ENCODE data around the gene NR3C2. TPM values are rescaled to one million over a fixed set of nuclear protein-coding genes. Genes with fewer than 3 reads are reported as not detected.
A peak's percentile ranks its signal among the peaks of the same experiment; 100 is the strongest.
"Not testable (repeated sequence)": the region's sequence is repeated elsewhere in the genome, so short reads cannot be mapped to it uniquely, and the experiment has no call there.

Gene NR3C2
- total RNA-seq, 1 donor from 2014 or later: 2.5 TPM

- no peaks in the 10 kb centered on the region for H3K36me3 Mint-ChIP-seq (ENCODE audit: low read depth, unreplicated experiment)
- H3K9me3 ChIP-seq (ENCODE audit: insufficient read depth, low read depth, low read length): no peaks in the 10 kb centered on the region
- no peak overlapping the region for H3K4me3 ChIP-seq (ENCODE audit: insufficient read depth, low read depth, low read length)
- no peaks in the 10 kb centered on the region for H3K9me3 Mint-ChIP-seq (ENCODE audit: unreplicated experiment)
- H3K36me3 ChIP-seq (ENCODE audit: insufficient read depth, low read length): no peaks in the 10 kb centered on the region
- H3K4me1 Mint-ChIP-seq (ENCODE audit: low read depth, unreplicated experiment): no peaks in the 10 kb centered on the region
- H3K79me2 ChIP-seq (ENCODE audit: insufficient read depth, low read length): no peaks in the 10 kb centered on the region
- H4K20me1 ChIP-seq (ENCODE audit: insufficient read depth, low read length): no peaks in the 10 kb centered on the region
- H3K27me3 Mint-ChIP-seq (ENCODE audit: low read depth, unreplicated experiment): no peaks in the 10 kb centered on the region
- FAIRE-seq (no peak), DNase-seq (ENCODE audit: low read depth) (no peak)
- no peak overlapping the region for H3K27ac Mint-ChIP-seq (ENCODE audit: unreplicated experiment)
- no peak overlapping the region for H3K27ac ChIP-seq (ENCODE audit: low read depth, low read length)
- TF ChIP-seq CTCF (IDR thresholded peaks at IDR 0.05; ENCODE audit: insufficient read depth, low read depth, low read length): no peak
- no peak for TF ChIP-seq EZH2 (IDR thresholded peaks at IDR 0.05; ENCODE audit: insufficient read depth, low read length)
- H3K27me3 ChIP-seq (ENCODE audit: insufficient read depth, low read length): no peaks in the 10 kb centered on the region
- no peak overlapping the region for H3K4me2 ChIP-seq (ENCODE audit: low read length)
- no peak overlapping the region for H2AFZ ChIP-seq (ENCODE audit: low read depth, low read length)
- no peaks in the 10 kb centered on the region for H3K4me1 ChIP-seq (ENCODE audit: insufficient read depth, low read length)
- no peak overlapping the region for H3K9ac ChIP-seq (ENCODE audit: low read length)
- H3K4me3 Mint-ChIP-seq (ENCODE audit: unreplicated experiment): no peak overlapping the region
Measured at GRCh38 chr4:148329751-148330150, 112.5 kb downstream of the NR3C2 start.

DNA sequence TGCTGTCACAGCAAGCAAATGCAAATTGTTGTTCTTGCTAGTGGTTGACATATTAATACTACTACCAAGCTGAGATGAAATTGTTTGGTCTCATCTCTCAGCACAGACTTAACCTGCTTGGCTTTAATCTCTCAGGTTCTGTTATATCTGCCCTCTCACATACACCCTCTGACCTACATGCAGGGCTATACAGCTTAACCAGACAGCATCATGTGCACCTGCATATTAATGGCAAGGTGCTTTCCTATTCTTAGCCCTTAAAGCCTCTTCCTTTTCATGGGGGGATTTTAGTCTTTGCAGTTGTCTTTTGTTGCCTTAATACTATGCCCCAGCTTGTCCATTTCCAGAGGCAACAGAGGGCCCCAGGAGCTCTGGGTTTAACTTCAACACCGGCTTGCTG lies 114.5 kb downstream of the NR3C2 start:
- Histone ChIP-seq H3K27ac (ENCODE audit: low read depth, low read length) (no peak overlapping the region), H3K36me3 (ENCODE audit: insufficient read depth, low read length) (no peaks in the 10 kb centered on the region), H3K9ac (ENCODE audit: low read length) (no peak overlapping the region), H3K4me3 (ENCODE audit: insufficient read depth, low read depth, low read length) (no peak overlapping the region), H2AFZ (ENCODE audit: low read depth, low read length) (no peak overlapping the region), H3K27me3 (ENCODE audit: insufficient read depth, low read length) (no peaks in the 10 kb centered on the region), H3K9me3 (ENCODE audit: insufficient read depth, low read depth, low read length) (no peaks in the 10 kb centered on the region), H3K79me2 (ENCODE audit: insufficient read depth, low read length) (no peaks in the 10 kb centered on the region), H3K4me2 (ENCODE audit: low read length) (no peak overlapping the region), H3K4me1 (ENCODE audit: insufficient read depth, low read length) (no peaks in the 10 kb centered on the region), H4K20me1 (ENCODE audit: insufficient read depth, low read length) (no peaks in the 10 kb centered on the region)
- FAIRE-seq (no peak), DNase-seq (ENCODE audit: low read depth) (no peak)
- Mint-ChIP-seq H3K27ac (ENCODE audit: unreplicated experiment) (no peak overlapping the region), H3K4me3 (ENCODE audit: unreplicated experiment) (no peak overlapping the region), H3K9me3 (ENCODE audit: unreplicated experiment) (no peaks in the 10 kb centered on the region), H3K27me3 (ENCODE audit: low read depth, unreplicated experiment) (no peaks in the 10 kb centered on the region), H3K4me1 (ENCODE audit: low read depth, unreplicated experiment) (no peaks in the 10 kb centered on the region), H3K36me3 (ENCODE audit: low read depth, unreplicated experiment) (no peaks in the 10 kb centered on the region)
- TF ChIP-seq EZH2 (IDR thresholded peaks at IDR 0.05; ENCODE audit: insufficient read depth, low read length): no peak

DNA sequence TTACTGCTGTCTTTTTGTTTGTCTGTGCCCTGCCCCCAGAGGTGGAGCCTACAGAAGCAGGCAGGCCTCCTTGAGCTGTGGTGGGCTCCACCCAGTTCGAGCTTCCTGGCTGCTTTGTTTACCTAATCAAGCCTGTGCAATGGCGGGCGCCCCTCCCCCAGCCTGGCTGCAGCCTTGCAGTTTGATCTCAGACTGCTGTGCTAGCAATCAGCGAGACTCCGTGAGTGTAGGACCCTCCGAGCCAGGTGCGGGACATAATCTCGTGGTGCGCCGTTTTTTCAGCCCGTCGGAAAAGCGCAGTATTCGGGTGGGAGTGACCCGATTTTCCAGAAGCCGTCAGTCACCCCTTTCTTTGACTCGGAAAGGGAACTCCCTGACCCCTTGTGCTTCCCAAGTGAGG lies 118.9 kb downstream of the NR3C2 start:
- H3K4me3 Mint-ChIP-seq (ENCODE audit: unreplicated experiment); H3K27me3 ChIP-seq (ENCODE audit: insufficient read depth, low read length); H3K4me1 Mint-ChIP-seq (ENCODE audit: low read depth, unreplicated experiment); H3K36me3 Mint-ChIP-seq (ENCODE audit: low read depth, unreplicated experiment); H3K27me3 Mint-ChIP-seq (ENCODE audit: low read depth, unreplicated experiment); H3K4me2 ChIP-seq (ENCODE audit: low read length); H4K20me1 ChIP-seq (ENCODE audit: insufficient read depth, low read length); H3K36me3 ChIP-seq (ENCODE audit: insufficient read depth, low read length); DNase-seq (ENCODE audit: low read depth); H3K4me3 ChIP-seq (ENCODE audit: insufficient read depth, low read depth, low read length); H3K9me3 ChIP-seq (ENCODE audit: insufficient read depth, low read depth, low read length); H3K9me3 Mint-ChIP-seq (ENCODE audit: unreplicated experiment); H3K9ac ChIP-seq (ENCODE audit: low read length); H3K79me2 ChIP-seq (ENCODE audit: insufficient read depth, low read length); FAIRE-seq; H3K4me1 ChIP-seq (ENCODE audit: insufficient read depth, low read length); H3K27ac Mint-ChIP-seq (ENCODE audit: unreplicated experiment); H2AFZ ChIP-seq (ENCODE audit: low read depth, low read length); H3K27ac ChIP-seq (ENCODE audit: low read depth, low read length): not testable (repeated sequence)

DNA sequence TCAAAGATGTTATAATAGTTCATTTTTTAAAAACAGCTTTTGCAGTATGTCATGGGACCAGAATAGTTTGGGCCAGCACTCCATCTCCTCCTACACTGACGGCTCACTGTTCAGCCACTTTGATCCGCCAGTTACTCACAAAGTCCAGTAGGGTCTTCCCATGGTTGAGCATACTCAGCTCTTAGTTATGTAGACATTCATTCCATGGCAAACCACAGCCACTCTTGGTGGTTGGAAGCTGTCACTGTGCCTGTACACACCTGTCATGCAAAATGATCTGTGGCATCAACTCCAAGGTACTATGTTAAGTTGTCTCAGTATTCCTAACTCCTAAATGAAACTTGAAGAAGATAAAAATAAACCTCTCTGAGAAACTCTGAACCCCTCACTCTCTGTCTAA lies 127.2 kb downstream of the NR3C2 start:
- FAIRE-seq (no peak), DNase-seq (ENCODE audit: low read depth) (peak; percentile 92)
- Histone ChIP-seq H2AFZ (ENCODE audit: low read depth, low read length) (no peak overlapping the region), H4K20me1 (ENCODE audit: insufficient read depth, low read length) (no peaks in the 10 kb centered on the region), H3K9ac (ENCODE audit: low read length) (no peak overlapping the region), H3K4me1 (ENCODE audit: insufficient read depth, low read length) (no peaks in the 10 kb centered on the region), H3K27ac (ENCODE audit: low read depth, low read length) (no peak overlapping the region), H3K36me3 (ENCODE audit: insufficient read depth, low read length) (no peaks in the 10 kb centered on the region), H3K9me3 (ENCODE audit: insufficient read depth, low read depth, low read length) (no peaks in the 10 kb centered on the region), H3K4me3 (ENCODE audit: insufficient read depth, low read depth, low read length) (no peak overlapping the region), H3K4me2 (ENCODE audit: low read length) (no peak overlapping the region), H3K27me3 (ENCODE audit: insufficient read depth, low read length) (no peaks in the 10 kb centered on the region), H3K79me2 (ENCODE audit: insufficient read depth, low read length) (no peaks in the 10 kb centered on the region)
- Mint-ChIP-seq H3K9me3 (ENCODE audit: unreplicated experiment) (peaks cover 2% of the 10 kb centered on the region), H3K4me1 (ENCODE audit: low read depth, unreplicated experiment) (peaks cover 21% of the 10 kb centered on the region), H3K4me3 (ENCODE audit: unreplicated experiment) (no peak overlapping the region), H3K27ac (ENCODE audit: unreplicated experiment) (peak overlapping the region; percentile 44), H3K36me3 (ENCODE audit: low read depth, unreplicated experiment) (no peaks in the 10 kb centered on the region), H3K27me3 (ENCODE audit: low read depth, unreplicated experiment) (no peaks in the 10 kb centered on the region)
- TF ChIP-seq CTCF (IDR thresholded peaks at IDR 0.05; ENCODE audit: insufficient read depth, low read depth, low read length): no peak
- no peak for TF ChIP-seq EZH2 (IDR thresholded peaks at IDR 0.05; ENCODE audit: insufficient read depth, low read length)
